Fibroblast of pulmonary artery (primary cell): Measurements from ENCODE around the gene GPX4.

Experiments used
- DNase-seq: peaks from one replicate; pipeline ENCODE4 v3.0.0-alpha.2; 2010; ENCODE audit warnings: low read depth
- H3K4me3 ChIP-seq: replicated peaks from 2 replicates; pipeline ENCODE4 v1.5.1; 2011; ENCODE audit warnings: low read depth, mild to moderate bottlenecking, control low read depth, low read length, moderate library complexity
- CTCF ChIP-seq: IDR thresholded peaks from 2 replicates; pipeline ENCODE4 v1.5.1; 2011; ENCODE audit warnings: mild to moderate bottlenecking, control low read depth, low read length, inconsistent platforms; ENCODE audit errors: missing control alignments

GPX4 gene

GRCh38 chr19:1102407-1103131 is 1.2 kb upstream of the GPX4 start:
- DNase-seq = peak; percentile 99
- TF ChIP-seq CTCF = no peak
- peak overlapping the region; percentile 25 for H3K4me3 ChIP-seq

- TF ChIP-seq CTCF = no peak
- DNase-seq = no peak
- H3K4me3 ChIP-seq = no peak overlapping the region
These were observed 574 bp upstream of the GPX4 start for GRCh38 chr19:1103132-1103707.

GRCh38 chr19:1104311-1105007 is 665 bp downstream of the GPX4 start:
- no peak for TF ChIP-seq CTCF
- DNase-seq = peak; percentile 72

GRCh38 chr19:1105008-1105872 is 1.4 kb downstream of the GPX4 start:
- TF ChIP-seq CTCF = no peak
- DNase-seq = peak; percentile 56
- peak overlapping the region; percentile 71 for H3K4me3 ChIP-seq

More at GRCh38 chr19:1104311-1105007, 665 bp downstream of the GPX4 start:
- H3K4me3 ChIP-seq = peak overlapping the region; percentile 71

GRCh38 chr19:1105873-1106840 is 2.4 kb downstream of the GPX4 start:
- no peak for TF ChIP-seq CTCF
- DNase-seq = no peak
- H3K4me3 ChIP-seq = peak overlapping the region; percentile 71
